NAMALWA (cell line): Measurements from ENCODE around the gene MEI1.

Experiments used
- DNase-seq: peaks from one replicate; pipeline ENCODE4 v3.0.0-alpha.2; 2015; ENCODE audit warnings: low spot score

The MEI1 gene

DNA sequence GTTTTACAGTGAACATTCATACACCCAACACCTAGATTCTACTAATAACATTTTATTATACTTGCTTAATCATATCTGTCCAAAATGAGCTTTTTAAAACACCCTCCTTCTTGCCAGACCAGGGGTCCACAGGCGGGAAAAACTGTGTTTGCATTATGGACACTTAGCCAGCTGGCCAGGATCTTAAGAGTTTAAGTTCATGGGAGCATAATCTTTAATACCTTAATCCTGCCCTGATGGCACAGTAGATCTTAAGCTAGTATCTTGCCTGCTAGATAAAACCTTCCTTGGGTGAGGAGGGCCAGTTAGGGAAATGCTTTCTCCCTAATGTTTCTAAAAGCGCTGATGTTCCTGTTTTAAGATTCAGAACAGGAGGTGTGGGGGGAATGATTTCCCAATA is 88.0 kb downstream of the MEI1 start:
- no peak for DNase-seq

DNA sequence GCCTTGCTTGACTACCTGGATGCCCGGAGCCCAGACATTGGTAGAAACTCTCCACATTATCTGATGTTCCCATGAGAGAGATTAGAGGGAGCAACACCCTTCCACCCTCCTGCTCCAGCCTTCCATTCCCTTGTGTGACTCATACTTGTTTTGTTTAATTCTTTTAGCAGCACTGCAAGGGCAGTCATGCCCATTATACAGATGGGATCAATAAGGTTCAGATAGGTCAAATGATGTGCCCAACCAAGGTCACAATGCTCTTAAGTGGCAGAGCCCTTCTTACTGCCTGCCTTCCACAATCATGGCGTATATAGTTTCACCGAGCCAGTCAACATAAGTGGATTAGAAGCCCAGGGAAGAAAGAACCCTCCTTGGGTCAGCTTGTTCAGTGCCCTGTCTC is 94.6 kb downstream of the MEI1 start:
- no peak for DNase-seq

DNA sequence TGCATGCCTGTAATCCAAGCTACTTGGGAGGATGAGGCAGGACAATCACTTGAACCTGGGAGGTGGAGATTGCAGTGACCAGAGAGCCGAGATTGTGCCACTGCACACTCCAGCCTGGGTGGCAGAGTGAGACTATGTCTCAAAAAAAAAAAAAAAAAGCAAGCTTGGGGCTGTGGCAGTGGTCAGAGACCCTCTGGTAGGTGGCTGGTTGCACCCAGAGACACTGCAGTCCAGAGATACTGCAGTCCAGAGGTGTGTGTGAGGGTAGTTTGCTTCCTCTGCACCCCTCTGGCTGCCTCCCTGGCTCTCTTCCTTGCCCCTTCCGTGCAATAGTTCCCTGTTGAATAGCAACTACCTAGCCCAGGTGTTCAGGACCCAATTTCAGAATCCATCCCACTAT is 99.4 kb downstream of the MEI1 start:
- DNase-seq, result no peak

DNA sequence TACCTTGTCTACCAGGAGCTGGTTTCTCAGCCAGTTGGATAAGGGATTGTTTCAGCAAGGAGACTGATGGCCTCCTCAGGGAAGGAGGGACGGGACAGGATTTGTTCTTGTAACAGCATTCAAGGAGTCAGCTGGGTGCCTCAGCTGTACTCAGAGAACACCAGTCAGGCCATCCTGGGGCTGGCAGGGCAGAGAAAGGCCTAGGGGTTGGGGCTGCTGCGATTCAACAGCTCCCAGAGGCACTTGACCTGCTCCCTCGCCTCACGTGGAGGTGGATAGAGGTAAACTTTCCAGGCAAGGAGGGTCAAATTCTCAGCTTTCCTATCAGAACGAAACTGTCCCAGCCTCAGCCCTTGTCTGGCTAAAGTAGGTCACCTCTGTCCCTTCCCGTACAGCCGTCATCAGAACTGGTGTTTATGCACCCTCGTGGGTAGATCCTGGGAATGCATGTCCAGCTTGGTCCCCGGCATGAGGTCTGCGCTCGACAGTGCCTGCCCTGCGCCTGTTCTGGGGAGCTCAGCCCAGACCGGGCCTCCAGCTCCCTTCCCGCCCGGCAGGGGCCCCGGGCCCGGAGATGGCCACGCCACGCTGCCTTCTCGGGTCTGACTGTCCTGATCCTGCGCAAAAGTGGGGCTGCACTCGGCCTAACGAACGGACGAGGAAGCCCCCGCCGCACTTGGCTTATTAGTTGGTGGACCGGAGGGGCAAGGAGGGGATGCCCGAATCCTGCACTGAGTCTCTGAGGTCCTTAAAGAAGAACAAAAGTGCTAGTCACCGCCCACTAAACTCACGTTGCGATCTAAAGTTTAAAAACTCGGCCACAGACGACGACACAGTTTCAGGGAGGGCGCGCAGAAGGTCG is 100.4 kb downstream of the MEI1 start:
- DNase-seq, result no peak

DNA sequence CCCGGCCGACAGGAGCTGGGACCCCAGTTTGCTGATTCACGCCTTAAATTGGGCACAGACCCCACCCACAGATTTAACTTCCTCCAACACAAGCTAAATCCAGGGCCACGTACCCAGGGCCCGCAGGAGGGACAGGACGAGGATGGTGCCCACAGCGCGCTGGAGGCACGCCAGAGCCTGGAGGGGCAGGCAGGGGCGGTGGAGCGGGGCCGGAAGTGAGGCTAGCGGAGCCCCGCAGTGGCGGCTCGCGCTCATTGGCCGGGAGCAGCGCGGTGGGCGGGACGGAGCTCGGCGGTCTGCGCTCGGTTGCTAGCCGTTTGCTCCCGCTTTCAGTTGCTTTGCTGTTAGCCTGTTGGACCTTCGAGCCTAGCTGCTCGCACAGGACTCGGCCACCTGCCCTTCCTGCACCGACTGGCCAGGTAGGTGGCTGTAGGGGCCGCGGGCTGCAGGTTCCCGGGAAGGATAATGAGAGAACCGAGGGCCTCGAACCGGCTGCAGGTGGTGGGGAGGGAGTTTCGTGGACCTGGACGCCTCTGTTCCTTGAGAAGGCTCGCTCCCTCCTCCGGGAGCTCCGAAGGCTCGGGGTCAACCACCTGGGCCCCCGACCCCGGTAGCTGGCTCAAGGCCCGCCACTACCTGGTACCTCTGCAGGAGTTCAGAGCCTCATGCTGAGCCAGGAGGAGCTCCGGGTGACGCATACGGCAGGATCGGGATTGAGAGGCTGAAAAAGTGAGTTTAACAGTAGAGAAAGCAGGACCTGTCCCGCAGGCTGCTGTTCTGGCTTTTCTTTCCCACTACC is 101.2 kb downstream of the MEI1 start, which contains the start of gene CCDC134:
TSS of gene CCDC134 (plus strand) at position 332 of the 799 bp plus-strand sequence. CDS start 8,212 bp downstream, outside the sequence.
- DNase-seq, result peak; percentile 89

DNA sequence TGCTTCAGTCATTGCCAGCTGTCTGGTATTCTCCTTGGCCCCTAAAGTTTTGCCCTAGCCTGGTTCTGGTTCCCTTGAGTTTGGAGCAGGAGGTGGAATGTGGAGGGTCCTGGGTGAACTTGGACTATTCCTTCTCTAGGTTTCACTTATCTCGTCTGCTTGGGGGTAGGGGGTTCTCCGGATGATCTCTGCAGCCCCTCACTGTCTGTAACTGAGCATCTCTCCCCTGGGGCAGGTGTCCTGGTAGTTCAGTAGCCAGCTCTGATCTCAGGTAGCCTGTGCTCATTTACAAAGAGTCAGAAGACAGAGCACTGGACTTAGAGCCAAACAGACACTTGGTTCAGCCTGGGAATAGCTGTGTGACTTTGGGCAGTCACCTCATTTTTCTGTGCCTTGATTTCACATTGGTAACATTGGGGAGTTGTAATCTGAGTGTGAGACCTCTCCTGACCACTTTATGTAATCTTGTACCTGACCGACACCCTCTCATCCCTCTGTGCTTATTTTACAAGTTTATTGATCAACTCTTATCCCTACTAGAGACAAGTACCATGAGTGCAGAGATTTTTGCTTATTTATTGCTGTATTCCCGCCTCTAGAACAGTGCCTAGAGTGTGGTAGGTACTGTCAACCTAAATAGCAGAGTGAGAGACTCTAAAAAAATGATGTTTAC is 102.0 kb downstream of the MEI1 start:
- peak; percentile 24 for DNase-seq

DNA sequence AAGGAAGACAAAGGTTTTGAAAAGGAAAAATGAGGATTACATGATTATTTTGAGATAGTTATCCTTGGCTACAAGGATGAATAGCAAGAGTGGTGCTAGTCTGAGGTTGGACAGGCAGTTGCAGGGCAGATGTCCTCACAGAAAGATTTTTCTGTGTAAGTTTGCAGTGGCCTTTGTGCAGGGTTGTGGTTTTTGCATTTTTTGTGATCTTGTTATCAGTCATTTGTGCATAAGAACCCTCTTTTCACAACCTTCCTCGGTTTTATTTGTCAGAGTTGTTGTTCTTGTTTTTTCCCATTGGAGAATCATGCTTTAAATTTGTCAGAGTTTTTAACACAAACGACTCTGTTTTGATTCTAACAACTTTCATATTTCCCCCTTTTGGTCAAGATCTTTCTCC is 102.6 kb downstream of the MEI1 start:
- DNase-seq, result no peak

DNA sequence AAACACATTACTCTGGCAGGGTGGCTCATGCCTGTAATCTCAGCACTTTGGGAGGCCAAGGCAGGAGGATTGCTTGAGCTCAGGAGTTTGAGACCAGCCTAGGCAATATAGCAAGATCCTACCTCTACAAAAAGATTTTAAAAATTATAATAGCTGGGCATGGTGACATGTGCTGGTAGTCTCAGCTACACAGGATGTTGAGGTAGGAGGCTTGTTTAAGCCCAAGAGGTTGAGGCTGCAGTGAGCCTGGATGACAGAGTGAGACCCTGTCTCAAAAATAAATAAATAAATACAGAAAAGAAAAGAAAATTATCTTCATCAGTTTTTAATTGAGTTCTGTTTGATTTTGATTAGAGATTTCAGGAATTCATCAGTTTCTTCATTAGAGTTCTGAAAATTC is 106.3 kb downstream of the MEI1 start:
- DNase-seq, result no peak

DNA sequence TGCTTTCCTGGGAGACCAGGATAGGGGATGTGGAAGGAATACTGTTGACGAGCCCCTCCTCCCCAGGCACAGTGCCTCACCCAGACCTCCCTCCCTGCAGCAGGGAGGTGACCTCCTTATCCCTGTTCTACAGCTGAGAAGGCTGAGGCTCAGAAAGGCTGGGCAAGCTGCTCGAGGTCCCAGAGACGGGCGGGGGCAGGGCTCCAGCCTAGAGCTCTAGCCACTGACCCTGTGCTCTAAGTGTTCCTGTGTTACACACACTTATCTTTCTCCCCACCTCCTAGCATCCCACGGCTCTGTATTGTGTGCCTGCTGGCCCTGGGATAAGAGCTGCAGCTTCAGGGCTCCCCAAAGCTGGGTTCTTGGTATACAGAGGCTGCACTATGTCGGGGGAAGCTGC is 109.1 kb downstream of the MEI1 start:
- no peak for DNase-seq

DNA sequence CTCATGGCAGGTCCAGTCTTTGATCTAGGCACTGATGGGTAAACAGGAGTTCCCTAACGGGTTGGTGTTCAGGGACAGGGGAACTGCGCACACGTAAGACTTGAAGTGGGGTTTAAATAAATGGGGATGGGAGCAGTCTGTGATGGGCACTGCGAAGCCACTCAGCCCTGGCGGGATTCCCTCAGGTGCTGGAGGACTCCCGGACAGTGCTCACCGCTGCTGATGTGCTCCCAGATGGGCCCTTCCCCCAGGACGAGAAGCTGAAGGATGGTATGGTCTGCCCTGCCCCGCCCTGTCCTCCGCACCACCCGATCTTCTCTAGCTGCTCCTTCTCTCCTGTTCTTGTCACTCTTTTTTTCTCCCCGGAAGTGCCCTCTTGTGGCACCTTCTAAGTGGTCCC is 110.7 kb downstream of the MEI1 start:
- DNase-seq, result no peak

DNA sequence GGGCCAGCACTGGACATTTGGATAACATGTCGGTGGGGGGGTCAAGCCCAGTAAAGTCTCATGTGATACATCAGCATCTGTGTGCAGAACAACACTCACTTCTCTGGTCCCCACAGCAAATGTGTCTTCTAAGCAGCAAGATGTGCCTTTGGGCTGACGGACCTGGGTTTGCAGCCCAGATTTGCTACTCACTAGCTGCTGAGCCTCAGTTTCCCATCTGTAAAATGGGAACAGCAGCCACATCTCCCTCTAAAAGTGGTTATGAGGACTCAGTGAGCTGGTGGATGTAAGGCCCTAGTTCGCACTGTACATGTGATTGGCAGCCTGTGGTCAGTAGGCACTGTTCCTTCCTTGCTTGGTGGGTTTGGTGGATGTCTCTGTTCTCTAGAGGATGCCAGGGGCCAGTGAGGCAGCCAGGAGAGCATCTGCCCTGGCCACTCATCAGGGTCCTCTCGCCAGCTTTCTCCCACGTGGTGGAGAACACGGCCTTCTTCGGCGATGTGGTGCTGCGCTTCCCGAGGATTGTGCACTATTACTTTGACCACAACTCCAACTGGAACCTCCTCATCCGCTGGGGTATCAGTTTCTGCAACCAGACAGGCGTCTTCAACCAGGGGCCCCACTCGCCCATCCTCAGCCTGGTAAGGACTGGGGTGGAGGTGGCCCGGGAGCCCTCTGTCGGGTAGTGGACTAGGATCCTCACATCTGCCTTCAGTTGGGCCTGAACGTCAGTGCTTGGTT is 113.7 kb downstream of the MEI1 start:
- no peak for DNase-seq

DNA sequence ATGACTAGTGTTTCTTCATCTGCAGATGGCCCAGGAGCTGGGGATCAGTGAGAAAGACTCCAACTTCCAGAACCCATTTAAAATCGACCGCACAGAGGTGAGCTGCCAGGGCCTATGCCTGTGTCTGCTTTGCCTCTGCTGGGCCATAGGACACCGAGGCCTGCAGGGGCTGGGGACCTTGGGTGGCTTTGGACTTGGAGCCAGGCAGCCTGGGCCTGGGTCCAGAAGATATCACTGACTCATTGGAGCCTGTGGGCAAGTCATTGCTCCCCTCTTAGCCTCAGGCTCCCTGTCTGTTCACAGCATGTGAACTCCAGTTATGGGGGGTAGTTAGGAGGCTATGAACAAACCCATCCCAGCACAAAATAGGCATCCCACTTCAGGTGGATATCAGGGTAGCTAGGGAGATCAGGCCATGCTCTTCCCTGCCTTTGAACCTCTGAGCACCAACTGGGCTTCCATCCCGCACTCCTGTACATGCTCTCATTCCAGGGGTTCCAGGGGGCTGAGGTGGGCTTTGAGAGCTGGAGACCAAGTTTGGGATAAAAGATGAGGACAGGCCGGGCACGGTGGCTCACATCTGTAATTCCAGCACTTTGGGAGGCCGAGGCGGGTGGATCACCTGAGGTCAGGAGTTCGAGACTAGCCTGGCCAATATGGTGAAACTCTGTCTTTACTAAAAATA is 114.6 kb downstream of the MEI1 start:
- no peak for DNase-seq

DNA sequence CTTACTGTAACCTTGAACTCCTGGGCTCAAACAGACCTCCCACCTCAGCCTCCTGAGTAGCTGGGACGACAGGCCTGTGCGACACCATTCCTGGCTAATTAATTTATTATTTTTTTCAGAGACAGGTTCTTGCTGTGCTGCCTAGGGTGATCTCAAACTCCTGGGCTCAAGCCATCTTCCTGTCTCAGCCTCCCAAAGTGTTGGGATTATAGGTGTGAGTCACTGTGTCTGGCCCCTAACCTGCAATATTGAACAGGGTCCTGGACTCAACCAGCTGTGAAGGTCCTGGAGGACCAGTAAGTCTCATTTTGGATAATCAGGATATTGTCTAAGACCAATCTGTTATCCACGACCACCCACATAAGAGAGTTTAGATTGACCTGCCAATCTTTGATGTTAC is 116.4 kb downstream of the MEI1 start:
- no peak for DNase-seq

DNA sequence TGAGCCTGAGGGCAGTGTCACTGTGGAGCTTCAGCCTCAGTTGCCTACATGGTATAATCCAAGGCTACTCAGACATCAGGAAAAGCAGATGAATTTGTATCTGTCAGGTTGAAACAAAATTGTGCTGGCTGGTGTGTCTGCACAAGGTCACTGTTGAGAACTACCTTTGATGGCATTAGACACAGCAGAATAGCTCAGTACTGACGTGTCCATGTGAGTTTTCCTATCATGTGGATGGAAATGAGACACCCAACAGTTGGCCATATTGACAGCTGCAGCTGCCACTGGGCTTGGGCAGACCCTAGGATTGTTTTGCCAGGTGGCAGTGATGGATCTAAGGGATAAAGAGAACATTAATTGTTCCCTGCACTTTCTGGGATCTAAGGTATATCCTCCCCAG is 116.9 kb downstream of the MEI1 start:
- DNase-seq, result no peak

DNA sequence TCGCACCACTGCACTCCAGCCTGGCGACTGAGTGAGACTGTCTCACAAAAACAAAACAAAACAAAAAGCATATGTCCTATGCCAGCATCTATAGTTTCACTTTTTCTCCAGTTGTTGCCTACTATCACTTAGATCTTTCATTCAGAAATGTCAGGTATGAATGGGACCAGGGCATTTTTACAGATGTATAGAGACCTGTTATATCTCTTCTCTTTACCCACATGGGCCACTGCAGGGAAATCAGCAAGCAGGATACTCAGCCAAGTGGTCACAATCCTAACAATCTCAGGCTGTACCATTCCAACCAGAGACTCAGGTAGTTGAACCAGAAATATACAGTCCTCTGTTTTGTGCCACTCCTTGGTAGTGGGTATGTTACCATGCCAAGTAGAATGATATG is 117.6 kb downstream of the MEI1 start:
- no peak for DNase-seq

DNA sequence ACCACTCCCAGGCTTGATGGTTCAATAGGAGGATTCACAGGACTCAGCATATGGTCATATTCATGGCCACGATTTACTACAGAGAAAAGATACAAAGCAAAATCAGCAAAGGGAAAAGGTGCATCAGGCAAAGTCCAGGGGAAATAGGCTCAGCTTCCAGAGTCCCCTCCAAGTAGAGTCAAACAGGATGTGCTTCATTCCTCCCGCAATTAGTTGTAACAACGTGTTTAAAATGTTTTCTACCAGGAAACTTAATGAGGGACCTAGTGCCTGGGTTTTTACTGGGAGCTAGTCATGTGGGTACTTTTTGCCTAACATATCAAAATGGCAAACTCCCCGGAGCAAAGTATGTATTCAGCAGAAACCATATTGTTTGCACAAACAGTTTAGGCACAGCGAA is 118.7 kb downstream of the MEI1 start:
- DNase-seq, result no peak

DNA sequence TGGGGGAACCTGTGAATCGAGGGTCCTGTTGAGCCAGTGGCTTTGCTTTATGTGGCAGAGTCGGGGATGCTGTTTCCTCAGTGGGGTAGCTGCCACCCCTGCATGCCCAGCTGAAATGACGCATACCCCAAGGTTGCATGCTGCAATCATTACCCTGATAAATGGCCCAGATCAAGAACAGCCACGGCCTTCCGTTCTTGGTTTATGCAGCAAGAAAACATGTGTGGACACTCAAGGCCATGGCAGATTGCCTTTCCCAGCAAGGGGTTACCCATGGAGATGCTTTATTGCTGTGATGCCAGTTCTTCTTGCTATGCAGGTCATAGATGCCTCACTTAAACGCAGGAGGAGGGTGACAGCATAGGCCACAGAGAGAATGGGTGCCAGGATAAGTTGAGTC is 119.3 kb downstream of the MEI1 start:
- DNase-seq, result no peak

DNA sequence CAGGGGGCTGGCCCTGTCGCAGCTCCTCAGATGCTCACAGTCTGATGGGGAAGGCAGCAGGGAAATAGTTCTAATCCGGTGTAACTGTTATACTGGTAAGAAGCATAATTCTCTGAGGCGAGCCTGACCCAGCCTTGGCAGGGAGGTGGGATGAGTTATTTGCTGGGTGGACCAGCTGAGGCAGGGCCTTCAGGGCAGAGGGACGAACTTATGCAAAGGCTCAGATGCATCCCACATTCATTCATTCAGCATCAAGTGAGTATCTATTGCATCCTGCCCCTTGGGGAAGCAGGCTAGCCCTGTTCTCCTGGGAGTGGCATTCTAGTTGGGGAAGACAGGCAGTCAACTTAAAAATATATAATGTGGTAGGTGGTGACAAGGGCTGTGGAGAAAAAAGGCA is 120.0 kb downstream of the MEI1 start:
- no peak for DNase-seq

DNA sequence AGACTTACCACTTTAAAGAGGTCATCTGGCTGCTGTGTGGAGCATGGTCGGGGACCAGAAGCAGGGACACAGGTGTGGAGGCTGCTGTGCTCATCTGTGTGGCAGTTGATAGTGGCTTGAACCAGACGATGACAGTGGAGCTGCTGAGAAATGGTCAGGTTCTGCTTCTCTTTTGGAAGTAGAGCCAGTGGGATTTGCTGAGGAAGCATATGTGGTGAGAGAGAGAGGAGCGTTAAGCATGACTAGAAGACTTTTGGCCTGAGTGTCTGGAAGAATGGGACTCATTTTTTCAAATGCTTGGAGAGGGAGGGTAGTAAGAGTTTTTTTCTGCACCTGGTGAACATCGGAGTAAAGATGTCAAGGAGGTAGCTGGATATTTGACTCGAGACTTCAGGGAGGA is 121.1 kb downstream of the MEI1 start:
- no peak for DNase-seq

DNA sequence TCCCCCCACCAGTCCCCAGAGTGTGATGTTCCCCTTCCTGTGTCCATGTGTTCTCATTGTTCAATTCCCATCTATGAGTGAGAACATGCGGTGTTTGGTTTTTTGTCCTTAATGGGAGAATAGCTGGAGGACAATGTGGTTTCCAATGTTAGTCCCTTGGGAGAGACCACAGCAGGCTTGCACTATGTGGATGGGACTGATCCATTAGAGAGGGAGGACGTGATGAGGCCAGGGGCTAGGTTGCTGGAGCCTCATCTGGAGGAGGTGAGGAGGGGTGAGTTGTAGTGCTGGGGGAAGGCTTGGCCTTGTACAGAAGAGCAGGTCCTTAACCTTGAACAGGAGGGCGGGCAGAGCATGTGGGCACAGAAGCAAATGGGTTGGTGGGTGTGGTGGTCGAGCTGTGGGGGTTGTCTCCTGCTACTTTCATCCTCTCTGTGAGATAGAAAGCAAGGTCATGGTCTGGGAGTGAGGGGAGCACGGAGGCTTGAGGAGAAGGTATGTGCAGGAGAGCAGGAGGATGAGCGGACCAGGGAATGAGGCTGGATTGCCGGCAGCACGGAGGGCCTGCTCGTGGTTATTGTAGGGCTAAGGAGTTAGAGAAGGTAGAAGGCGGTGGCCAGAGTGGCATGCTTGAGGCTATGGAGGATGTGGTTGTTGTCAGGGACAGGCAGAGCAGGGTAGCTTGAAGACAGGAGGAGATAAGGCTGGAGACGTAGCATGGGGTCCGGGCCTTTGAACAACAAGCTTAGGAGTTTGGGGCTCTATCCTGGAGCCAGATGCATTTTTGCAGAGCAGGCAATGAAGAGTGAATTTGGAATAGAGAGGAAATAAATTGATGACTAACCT is 122.4 kb downstream of the MEI1 start:
- DNase-seq, result no peak
